ENCODE data around the gene GRPEL2.
A peak's percentile ranks its signal among the peaks of the same experiment; 100 is the strongest.

The GRPEL2 gene

DNA sequence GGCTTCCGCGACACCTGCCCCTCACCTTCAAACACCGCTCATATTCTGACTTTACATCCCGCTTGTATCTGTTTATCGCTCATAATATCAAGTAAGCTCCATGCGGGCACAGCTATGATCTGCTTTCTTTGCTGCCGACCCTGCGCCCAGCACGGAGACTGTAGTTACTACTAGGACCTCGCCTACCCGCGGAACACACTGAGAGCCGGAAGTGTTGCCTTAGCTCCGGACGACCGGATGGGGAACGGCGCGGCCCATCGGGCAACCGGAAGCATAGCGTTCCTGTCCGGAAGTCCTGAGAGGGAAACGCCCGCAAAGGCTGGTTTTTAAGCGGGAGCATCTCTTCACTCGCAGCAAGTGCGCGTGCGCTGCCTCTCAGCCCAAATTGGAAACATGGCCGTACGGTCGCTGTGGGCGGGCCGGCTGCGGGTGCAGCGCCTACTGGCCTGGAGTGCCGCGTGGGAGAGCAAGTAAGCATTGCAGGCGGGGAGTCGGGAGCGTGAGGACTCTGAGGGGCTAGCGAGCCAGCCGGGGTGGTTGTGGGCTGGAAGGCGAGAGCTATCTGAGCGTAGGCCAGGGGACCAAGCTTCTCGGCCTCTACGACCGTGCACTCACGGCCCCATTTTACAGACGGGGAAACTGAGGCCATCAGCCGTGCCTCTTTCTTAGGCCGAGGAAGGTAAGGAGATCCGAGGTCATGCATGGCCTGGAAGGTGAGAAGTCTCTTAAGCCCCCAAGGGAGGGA is at the start of gene GRPEL2:
Gene GRPEL2, plus strand, starts transcription at position 353 of the 745 bp plus-strand sequence. Its CDS starts 41 bp downstream, at position 394.
- DNase-seq: peak; percentile 81 to 90

DNA sequence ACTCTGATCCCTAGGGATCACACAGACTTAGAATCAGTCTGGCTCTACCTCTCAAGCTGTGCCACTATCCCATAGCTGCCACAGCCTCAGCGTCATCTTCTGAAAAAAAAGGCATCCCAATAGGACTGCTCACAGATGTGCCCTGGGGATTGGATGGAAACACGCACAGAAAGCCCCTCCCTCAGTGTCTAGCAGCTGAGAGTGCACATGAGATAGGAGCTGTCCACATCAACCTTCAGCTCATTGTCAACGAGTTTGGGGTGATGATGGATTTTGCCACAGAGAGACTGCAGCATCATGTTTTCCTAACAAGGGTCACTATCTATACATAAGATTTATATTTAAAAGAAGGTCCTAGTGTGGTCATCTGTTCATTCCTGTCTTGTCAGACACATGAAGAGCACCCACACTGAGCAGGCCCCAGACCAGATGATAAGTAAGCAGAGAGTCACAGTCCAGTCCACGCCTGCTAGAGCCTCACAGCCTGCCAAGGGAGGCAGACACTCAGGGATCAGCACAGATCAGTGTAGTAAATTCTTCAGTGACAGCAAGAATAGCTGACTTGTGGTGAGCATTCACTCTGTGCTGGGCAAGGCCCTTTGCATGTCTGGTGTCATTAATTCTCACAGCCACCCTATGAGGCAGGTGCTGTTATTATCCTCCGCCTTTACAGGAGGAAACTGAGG is 47.8 kb upstream of the GRPEL2 start:
- DNase-seq: no peak

DNA sequence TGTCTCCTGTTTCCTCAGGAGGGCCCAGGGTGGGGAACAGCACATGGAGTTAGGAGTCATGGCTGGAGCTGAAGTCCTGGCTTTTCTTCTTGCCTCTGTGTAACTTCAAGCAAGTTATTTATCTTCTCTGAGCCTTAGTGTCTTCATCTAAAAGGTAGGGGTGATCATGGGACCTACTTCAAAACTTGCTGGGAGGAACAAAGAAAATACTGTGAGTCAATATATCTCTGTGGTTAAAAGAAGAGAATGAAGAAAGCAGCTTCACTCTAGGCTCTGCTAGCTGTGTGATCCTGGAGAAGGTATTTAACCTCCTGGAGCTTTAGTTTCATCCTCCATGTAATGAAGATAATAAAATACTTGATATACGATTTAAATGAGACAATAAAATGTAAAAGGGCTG is 47.1 kb upstream of the GRPEL2 start:
- no peak for DNase-seq

GRCh38 chr5:149298842-149299404 is 46.4 kb upstream of the GRPEL2 start:
- no peak for DNase-seq

GRCh38 chr5:149299451-149300054 is 45.7 kb upstream of the GRPEL2 start:
- DNase-seq: no peak

DNA sequence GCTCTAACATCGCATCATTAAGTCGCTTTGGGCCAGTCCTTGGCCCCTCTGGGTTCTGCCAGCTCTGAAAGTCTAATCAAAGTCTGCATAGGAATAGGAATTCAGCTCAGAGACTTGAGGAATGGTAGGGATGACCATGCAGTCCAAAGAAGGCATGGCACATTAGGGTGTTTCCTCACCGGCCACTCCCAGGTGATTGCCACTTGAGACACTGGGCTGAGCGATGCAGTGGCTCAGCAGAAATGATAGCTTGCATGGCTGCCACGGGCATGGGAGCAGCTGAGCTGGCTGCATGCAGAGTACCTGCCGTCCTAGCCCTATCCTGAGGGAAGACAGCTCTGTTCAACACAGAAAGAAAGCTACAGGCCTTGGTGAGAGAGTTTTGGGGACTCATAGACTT is 44.9 kb upstream of the GRPEL2 start:
- DNase-seq: no peak

DNA sequence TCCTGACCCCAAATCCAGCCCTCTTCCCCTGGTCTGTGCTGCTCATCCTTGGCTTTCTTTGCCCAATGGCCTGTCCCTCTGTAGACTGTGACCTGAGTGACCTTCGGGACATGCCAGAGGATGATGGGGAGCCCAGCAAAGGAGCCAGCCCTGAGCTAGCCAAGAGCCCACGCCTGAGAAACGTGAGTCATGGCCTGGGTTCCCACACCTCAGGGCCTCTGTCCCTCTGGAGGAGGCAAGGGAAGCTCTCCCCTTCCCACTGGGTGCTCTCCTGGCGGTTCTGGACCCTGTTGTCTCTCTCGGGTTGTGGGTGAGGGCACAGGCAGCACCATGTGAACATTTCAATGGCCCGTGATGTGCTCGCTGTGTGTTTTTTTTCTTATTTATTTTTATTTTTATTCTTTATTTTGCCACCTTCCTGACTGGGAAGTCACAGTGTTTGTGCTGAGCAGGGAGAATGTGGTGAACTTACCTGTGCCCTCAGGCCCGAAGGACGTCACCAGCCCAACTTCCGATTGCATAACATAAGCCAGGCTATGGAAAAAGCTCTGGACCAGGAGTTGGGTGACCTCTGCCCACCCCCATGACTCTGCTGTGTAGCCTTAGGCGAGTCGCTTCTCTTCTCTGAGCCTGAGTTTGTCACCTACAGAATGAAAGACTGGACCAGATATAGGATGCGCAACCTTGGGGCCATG is 44.1 kb upstream of the GRPEL2 start:
- DNase-seq: no peak

- no peak for DNase-seq
These were observed 43.4 kb upstream of the GRPEL2 start for GRCh38 chr5:149301744-149302380.

DNA sequence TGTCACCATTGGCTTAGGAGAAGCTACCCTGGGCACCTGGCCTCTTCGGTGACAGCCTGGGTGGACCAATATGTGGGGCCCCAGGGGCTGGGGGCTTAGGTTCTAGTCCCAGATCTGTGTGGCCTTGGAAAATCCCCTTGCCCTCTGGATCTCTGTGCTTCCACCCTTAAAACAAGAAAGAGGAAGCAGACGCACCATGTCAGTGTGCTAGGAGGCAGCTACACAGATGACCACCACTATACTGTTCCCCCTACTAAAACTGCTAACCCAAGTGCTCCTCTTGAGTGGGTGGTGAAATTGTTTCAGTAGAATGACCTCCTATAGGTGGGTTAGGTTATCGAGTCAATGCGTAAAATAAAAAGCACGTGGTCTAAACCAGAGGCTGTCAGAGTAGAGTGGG is 42.7 kb upstream of the GRPEL2 start:
- DNase-seq: no peak

GRCh38 chr5:149303210-149303609 is 42.1 kb upstream of the GRPEL2 start:
- no peak for DNase-seq

DNA sequence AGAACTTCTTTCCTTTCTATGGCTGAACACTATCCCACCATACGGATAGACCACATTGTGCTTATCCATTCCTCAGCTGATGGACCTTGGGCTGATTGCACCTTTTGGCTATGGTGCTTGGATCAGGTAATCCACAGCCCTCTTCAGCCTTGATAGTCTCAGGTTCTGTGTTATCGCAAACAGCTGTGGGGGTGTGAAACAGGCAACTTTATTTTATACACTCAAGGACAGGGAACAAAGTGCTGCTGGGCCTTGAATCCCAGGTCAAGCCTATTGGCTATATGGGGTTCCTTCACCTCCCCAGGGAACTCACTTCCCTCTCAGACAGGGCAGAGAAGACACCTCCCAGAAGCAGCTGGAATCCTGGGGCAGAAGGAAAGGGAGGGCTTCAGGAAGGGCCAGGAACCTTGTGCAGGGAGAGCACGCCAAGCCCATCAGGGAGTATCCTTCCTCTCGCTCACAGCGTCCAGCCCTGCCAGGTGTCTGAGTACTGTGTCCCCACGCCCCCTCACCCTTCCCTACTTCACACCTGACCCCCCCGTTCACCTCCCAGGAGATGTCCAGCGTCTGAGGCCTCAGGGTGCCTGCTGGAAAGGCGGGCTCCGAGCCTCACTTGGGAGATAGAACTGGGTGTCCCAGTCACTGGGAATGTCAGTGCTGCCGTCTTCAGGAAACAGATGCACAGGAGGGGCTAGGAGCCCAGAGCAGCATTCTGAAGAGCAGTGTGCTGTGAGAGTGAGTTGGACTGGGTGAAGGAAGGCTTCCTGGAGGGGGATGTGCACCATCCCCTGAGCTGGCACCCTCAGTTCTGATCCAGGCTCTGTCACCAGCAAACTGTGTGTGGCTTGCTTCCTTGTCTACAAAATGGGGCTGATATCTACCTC is 40.9 kb upstream of the GRPEL2 start:
- DNase-seq: no peak

DNA sequence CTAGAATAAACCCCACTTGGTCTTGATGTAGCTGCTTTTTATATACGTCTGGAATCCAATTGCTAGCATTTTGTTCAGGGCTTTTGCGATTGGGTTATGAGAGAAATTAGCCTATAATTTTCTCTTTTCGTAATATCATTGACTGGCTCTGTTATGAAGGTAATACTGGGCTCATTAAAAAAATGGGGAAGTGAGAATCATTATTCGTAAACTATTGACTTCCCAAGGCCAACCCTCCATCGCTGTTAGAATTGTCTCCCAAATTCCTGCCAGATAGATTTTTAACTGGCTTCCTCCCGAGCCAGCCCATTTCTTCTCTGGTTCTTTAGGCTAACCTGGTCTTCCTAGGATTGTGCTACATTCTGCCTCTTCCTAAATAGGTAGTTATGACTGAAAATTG is 35.9 kb upstream of the GRPEL2 start:
- no peak for DNase-seq

DNA sequence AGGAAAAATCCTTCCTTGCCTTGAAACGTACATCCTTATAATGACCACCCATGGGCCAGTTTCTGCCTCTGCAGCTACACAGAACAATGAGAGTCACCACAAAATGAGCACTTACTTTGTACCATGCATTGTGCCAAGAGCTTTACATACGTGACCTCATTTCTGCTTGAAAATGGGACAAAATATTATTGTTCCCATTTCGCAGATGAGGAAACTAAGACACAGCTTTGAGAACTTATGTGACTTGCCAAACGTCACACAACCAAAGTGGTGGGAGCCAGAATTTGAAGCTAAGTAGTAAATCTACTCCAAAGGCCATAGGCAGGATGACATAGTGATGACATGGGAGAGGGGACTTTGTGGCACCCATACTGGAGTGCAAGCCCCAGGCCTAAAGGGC is 34.8 kb upstream of the GRPEL2 start:
- DNase-seq: no peak

GRCh38 chr5:149310947-149311658 is 34.2 kb upstream of the GRPEL2 start:
- DNase-seq: no peak

- no peak for DNase-seq
These were observed 32.0 kb upstream of the GRPEL2 start for GRCh38 chr5:149313151-149313841.

GRCh38 chr5:149314571-149315111 is 30.7 kb upstream of the GRPEL2 start:
- no peak for DNase-seq

GRCh38 chr5:149315753-149316152 is 29.5 kb upstream of the GRPEL2 start:
- no peak for DNase-seq

- no peak for DNase-seq
These were observed 27.8 kb upstream of the GRPEL2 start for GRCh38 chr5:149317281-149318048.

- DNase-seq: no peak
These were observed 26.1 kb upstream of the GRPEL2 start for GRCh38 chr5:149319174-149319573.
